Liver (tissue), 3 donors: ENCODE measurements around the gene NHSL2.

Experiments used
- ATF3 ChIP-seq: IDR thresholded peaks from 2 replicates; pipeline ENCODE4 v1.6.1; 2016; ENCODE audit warnings: antibody characterized with exemption
- CTCF ChIP-seq: fragments of 150-350 bp; IDR thresholded peaks from 2 replicates; pipeline ENCODE4 v1.5.1; 2017; ENCODE audit warnings: improper control_type of control experiment, low read depth, low read length; ENCODE audit not compliant: missing input control
- FOXA1 ChIP-seq: IDR thresholded peaks from 2 replicates; pipeline ENCODE4 v1.6.1; 2016; ENCODE audit warnings: antibody characterized with exemption
- FOXA2 ChIP-seq: IDR thresholded peaks from 2 replicates; pipeline ENCODE4 v1.6.1; 2016; ENCODE audit warnings: antibody characterized with exemption
- HNF4G ChIP-seq: IDR thresholded peaks from 2 replicates; pipeline ENCODE4 v1.6.1; 2016; ENCODE audit warnings: antibody characterized with exemption
- MAX ChIP-seq: IDR thresholded peaks from 2 replicates; pipeline ENCODE4 v1.6.1; 2016; ENCODE audit warnings: antibody characterized with exemption
- NR2F2 ChIP-seq: IDR thresholded peaks from 2 replicates; pipeline ENCODE4 v1.6.1; 2016; ENCODE audit warnings: antibody characterized with exemption
- RAD21 ChIP-seq, 2 donors: IDR thresholded peaks; 2 replicates each; pipeline ENCODE4 v1.6.1; 2016; ENCODE audit warnings: antibody characterized with exemption in 2 of 2, mild to moderate bottlenecking in 2 of 2
- REST ChIP-seq: IDR thresholded peaks from 2 replicates; pipeline ENCODE4 v1.6.1; 2016; ENCODE audit warnings: antibody characterized with exemption, mild to moderate bottlenecking
- RXRA ChIP-seq, 2 donors: IDR thresholded peaks; 2 replicates each; pipeline ENCODE4 v1.6.1; 2017 to 2018; ENCODE audit warnings: antibody characterized with exemption in 2 of 2, mild to moderate bottlenecking in 1 of 2
- SP1 ChIP-seq: IDR thresholded peaks from 2 replicates; pipeline ENCODE4 v1.6.1; 2018; ENCODE audit warnings: antibody characterized with exemption, mild to moderate bottlenecking
- TAF1 ChIP-seq: conservative IDR thresholded peaks from 2 replicates; pipeline ENCODE4 v1.6.1; 2016; ENCODE audit warnings: antibody characterized with exemption, mild to moderate bottlenecking
- YY1 ChIP-seq: IDR thresholded peaks from 2 replicates; pipeline ENCODE4 v1.6.1; 2016; ENCODE audit warnings: antibody characterized with exemption, mild to moderate bottlenecking
- ZBTB33 ChIP-seq: IDR thresholded peaks from 2 replicates; pipeline ENCODE4 v1.6.1; 2016; ENCODE audit warnings: antibody characterized with exemption
- donor health status: healthy.
- donor health status: healthy.

GRCh38 chrX:72026341-72027023 is 115.8 kb downstream of the NHSL2 start:
- no peak for TF ChIP-seq CTCF
- TF ChIP-seq MAX: no peak
- no peak for TF ChIP-seq REST
- no peak for TF ChIP-seq TAF1
- TF ChIP-seq YY1: no peak
- no peak for TF ChIP-seq FOXA1
- no peak for TF ChIP-seq FOXA2
- TF ChIP-seq ATF3: no peak
- TF ChIP-seq HNF4G: no peak
- TF ChIP-seq SP1: no peak
- TF ChIP-seq NR2F2: no peak
- TF ChIP-seq RAD21 (IDR thresholded peaks at IDR 0.05): no peak
- TF ChIP-seq RXRA (IDR thresholded peaks at IDR 0.05): no peak
- TF ChIP-seq ZBTB33: no peak
